ENCODE measurements around the gene NT5C3A. TPM values are rescaled to one million over a fixed set of nuclear protein-coding genes. Genes with fewer than 3 reads are reported as not detected.

NT5C3A gene
- total and polyA plus RNA-seq, 2 donors from 2014 or later: 22.2 to 29.0 TPM

GRCh38 chr7:33048257-33048656 is 14.3 kb downstream of the NT5C3A start:
- DNase-seq: no peak
- Histone ChIP-seq H3K27me3 (ENCODE audit: control insufficient read depth, insufficient read depth, low read length) (no peaks in the 10 kb centered on the region), H3K27ac (ENCODE audit: low read depth in 2 of 2, low read length in 2 of 2) (no peak overlapping the region), H3K9ac (ENCODE audit: low read length in 3 of 3) (no peak overlapping the region), H3K9me3 (ENCODE audit: control insufficient read depth in 2 of 3, insufficient read depth in 1 of 3, low read length in 3 of 3) (no peaks in the 10 kb centered on the region), H3K4me1 (ENCODE audit: control insufficient read depth in 2 of 3, insufficient read depth in 2 of 3, low read depth in 1 of 3, low read length in 3 of 3) (peaks cover 0 to 23% (median 6%) of the 10 kb centered on the region in 3 donors), H3K36me3 (ENCODE audit: control insufficient read depth in 2 of 3, insufficient read depth in 3 of 3, low read length in 3 of 3) (no peaks in the 10 kb centered on the region), H3K4me3 (ENCODE audit: low read length in 3 of 3) (no peak overlapping the region)
- intact Hi-C loops (cut with DNase I): no loop called here
- FAIRE-seq: no peak
- TF ChIP-seq CTCF (IDR thresholded peaks at IDR 0.05; ENCODE audit: borderline replicate concordance, extremely low read depth, insufficient read depth): no peak

- no peaks in the 10 kb centered on the region for H3K27me3 ChIP-seq (ENCODE audit: control insufficient read depth, insufficient read depth, low read length)
- DNase-seq (no peak), FAIRE-seq (no peak)
- no peak overlapping the region for H3K9ac ChIP-seq (ENCODE audit: low read length in 3 of 3)
- H3K9me3 ChIP-seq (ENCODE audit: control insufficient read depth in 2 of 3, insufficient read depth in 1 of 3, low read length in 3 of 3): no peaks in the 10 kb centered on the region
- no peaks in the 10 kb centered on the region for H3K36me3 ChIP-seq (ENCODE audit: control insufficient read depth in 2 of 3, insufficient read depth in 3 of 3, low read length in 3 of 3)
- no peak for TF ChIP-seq CTCF (IDR thresholded peaks at IDR 0.05; ENCODE audit: borderline replicate concordance, extremely low read depth, insufficient read depth)
- H3K4me1 ChIP-seq (ENCODE audit: control insufficient read depth in 2 of 3, insufficient read depth in 2 of 3, low read depth in 1 of 3, low read length in 3 of 3): peaks cover 0 to 25% (median 3%) of the 10 kb centered on the region in 3 donors
- H3K4me3 ChIP-seq (ENCODE audit: low read length in 3 of 3): no peak overlapping the region
- intact Hi-C loops (cut with DNase I): no loop called here
- no peak overlapping the region for H3K27ac ChIP-seq (ENCODE audit: low read depth in 2 of 2, low read length in 2 of 2)
These were observed 17.6 kb downstream of the NT5C3A start for GRCh38 chr7:33044986-33045385.

GRCh38 chr7:33044401-33044718 is 18.2 kb downstream of the NT5C3A start:
- H3K9ac ChIP-seq (ENCODE audit: low read length in 3 of 3): peak overlapping the region in 1 of 3 donors; percentile 58
- H3K9me3 ChIP-seq (ENCODE audit: control insufficient read depth in 2 of 3, insufficient read depth in 1 of 3, low read length in 3 of 3): no peaks in the 10 kb centered on the region
- no peaks in the 10 kb centered on the region for H3K27me3 ChIP-seq (ENCODE audit: control insufficient read depth, insufficient read depth, low read length)
- no peaks in the 10 kb centered on the region for H3K36me3 ChIP-seq (ENCODE audit: control insufficient read depth in 2 of 3, insufficient read depth in 3 of 3, low read length in 3 of 3)
- H3K4me1 ChIP-seq (ENCODE audit: control insufficient read depth in 2 of 3, insufficient read depth in 2 of 3, low read depth in 1 of 3, low read length in 3 of 3): peaks cover 0 to 24% (median 3%) of the 10 kb centered on the region in 3 donors
- FAIRE-seq (no peak), DNase-seq (peak in 2 of 5 donors; percentile 31 to 53)
- peak overlapping the region in 1 of 2 donors; percentile 59 for H3K27ac ChIP-seq (ENCODE audit: low read depth in 2 of 2, low read length in 2 of 2)
- intact Hi-C loops (cut with DNase I): no loop called here
- peak overlapping the region in 1 of 3 donors; percentile 51 for H3K4me3 ChIP-seq (ENCODE audit: low read length in 3 of 3)
- peak; percentile 40 for TF ChIP-seq CTCF (IDR thresholded peaks at IDR 0.05; ENCODE audit: borderline replicate concordance, extremely low read depth, insufficient read depth)

Data from kidney (tissue), 14 donors.